HepG2 (cell line): ENCODE measurements around the gene ANXA9.

Experiments
- EZH2 ChIP-seq: conservative IDR thresholded peaks from 2 replicates; pipeline ENCODE4 v1.6.1; 2012; ENCODE audit warnings: mild to moderate bottlenecking, low read depth, low read length, moderate library complexity
- ZNF10 ChIP-seq: sonication (generic); formaldehyde crosslinking; IDR thresholded peaks from 2 replicates; pipeline ENCODE4 v1.4.0; 2020; ENCODE audit warnings: mild to moderate bottlenecking, low read depth, missing genetic modification reagents, borderline replicate concordance
- TF ChIP-seq, protein P1 (sequence below): sonication (generic); formaldehyde crosslinking; IDR thresholded peaks from one replicate; pipeline ENCODE4 v1.5.1; 2020; ENCODE audit warnings: mild to moderate bottlenecking, missing genetic modification reagents; ENCODE audit errors: not compliant biosample characterization
- TF ChIP-seq, protein P2 (sequence below), 2 experiments: IDR thresholded peaks; 2 replicates each; pipeline ENCODE4 v1.6.1; 2011 to 2012; ENCODE audit warnings: low read length in 2 of 2, borderline replicate concordance in 1 of 2, low read depth in 1 of 2, mild to moderate bottlenecking in 1 of 2, moderate library complexity in 1 of 2

DNA sequence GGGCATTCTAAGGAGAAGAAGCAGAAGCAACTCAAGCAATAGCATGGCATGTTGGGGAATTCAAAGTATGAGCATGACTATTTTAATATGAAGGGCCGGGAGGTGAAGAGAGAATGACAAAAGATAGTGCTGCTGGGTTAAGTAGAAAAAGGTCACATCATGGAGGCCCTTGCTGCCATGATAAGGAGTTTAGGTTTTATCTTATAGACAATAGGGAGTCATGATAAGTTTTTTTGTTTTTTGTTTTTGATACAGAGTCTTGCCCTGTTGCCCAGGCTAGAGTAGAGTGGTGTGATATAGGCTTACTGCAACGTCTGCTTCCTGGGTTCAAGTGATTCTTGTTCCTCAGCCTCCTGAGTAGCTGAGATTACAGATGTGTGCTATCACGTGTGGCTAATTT, 57.4 kb downstream of the ANXA9 start:
- TF ChIP-seq, protein P1, sequence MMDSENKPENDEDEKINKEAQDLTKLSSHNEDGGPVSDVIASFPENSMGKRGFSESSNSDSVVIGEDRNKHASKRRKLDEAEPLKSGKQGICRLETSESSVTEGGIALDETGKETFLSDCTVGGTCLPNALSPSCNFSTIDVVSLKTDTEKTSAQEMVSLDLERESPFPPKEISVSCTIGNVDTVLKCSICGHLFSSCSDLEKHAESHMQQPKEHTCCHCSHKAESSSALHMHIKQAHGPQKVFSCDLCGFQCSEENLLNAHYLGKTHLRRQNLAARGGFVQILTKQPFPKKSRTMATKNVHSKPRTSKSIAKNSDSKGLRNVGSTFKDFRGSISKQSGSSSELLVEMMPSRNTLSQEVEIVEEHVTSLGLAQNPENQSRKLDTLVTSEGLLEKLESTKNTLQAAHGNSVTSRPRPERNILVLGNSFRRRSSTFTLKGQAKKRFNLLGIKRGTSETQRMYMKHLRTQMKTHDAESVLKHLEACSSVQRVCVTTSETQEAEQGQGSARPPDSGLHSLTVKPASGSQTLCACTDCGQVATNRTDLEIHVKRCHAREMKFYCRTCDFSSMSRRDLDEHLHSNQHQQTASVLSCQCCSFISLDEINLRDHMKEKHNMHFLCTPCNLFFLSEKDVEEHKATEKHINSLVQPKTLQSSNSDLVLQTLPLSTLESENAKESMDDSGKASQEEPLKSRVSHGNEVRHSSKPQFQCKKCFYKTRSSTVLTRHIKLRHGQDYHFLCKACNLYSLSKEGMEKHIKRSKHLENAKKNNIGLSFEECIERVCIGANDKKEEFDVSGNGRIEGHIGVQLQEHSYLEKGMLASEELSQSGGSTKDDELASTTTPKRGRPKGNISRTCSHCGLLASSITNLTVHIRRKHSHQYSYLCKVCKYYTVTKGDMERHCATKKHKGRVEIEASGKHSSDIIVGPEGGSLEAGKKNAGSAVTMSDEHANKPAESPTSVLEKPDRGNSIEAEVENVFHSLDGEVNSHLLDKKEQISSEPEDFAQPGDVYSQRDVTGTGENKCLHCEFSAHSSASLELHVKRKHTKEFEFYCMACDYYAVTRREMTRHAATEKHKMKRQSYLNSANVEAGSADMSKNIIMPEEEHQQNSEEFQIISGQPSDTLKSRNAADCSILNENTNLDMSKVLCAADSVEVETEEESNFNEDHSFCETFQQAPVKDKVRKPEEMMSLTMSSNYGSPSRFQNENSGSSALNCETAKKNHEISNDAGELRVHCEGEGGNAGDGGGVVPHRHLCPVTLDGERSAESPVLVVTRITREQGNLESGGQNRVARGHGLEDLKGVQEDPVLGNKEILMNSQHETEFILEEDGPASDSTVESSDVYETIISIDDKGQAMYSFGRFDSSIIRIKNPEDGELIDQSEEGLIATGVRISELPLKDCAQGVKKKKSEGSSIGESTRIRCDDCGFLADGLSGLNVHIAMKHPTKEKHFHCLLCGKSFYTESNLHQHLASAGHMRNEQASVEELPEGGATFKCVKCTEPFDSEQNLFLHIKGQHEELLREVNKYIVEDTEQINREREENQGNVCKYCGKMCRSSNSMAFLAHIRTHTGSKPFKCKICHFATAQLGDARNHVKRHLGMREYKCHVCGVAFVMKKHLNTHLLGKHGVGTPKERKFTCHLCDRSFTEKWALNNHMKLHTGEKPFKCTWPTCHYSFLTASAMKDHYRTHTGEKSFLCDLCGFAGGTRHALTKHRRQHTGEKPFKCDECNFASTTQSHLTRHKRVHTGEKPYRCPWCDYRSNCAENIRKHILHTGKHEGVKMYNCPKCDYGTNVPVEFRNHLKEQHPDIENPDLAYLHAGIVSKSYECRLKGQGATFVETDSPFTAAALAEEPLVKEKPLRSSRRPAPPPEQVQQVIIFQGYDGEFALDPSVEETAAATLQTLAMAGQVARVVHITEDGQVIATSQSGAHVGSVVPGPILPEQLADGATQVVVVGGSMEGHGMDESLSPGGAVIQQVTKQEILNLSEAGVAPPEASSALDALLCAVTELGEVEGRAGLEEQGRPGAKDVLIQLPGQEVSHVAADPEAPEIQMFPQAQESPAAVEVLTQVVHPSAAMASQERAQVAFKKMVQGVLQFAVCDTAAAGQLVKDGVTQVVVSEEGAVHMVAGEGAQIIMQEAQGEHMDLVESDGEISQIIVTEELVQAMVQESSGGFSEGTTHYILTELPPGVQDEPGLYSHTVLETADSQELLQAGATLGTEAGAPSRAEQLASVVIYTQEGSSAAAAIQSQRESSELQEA (CRISPR knock-in tag), result no peak
- TF ChIP-seq ZNF10 (no peak), EZH2 (no peak)
- TF ChIP-seq, protein P2, sequence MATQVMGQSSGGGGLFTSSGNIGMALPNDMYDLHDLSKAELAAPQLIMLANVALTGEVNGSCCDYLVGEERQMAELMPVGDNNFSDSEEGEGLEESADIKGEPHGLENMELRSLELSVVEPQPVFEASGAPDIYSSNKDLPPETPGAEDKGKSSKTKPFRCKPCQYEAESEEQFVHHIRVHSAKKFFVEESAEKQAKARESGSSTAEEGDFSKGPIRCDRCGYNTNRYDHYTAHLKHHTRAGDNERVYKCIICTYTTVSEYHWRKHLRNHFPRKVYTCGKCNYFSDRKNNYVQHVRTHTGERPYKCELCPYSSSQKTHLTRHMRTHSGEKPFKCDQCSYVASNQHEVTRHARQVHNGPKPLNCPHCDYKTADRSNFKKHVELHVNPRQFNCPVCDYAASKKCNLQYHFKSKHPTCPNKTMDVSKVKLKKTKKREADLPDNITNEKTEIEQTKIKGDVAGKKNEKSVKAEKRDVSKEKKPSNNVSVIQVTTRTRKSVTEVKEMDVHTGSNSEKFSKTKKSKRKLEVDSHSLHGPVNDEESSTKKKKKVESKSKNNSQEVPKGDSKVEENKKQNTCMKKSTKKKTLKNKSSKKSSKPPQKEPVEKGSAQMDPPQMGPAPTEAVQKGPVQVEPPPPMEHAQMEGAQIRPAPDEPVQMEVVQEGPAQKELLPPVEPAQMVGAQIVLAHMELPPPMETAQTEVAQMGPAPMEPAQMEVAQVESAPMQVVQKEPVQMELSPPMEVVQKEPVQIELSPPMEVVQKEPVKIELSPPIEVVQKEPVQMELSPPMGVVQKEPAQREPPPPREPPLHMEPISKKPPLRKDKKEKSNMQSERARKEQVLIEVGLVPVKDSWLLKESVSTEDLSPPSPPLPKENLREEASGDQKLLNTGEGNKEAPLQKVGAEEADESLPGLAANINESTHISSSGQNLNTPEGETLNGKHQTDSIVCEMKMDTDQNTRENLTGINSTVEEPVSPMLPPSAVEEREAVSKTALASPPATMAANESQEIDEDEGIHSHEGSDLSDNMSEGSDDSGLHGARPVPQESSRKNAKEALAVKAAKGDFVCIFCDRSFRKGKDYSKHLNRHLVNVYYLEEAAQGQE (IDR thresholded peaks at IDR 0.05; ENCODE audit: borderline replicate concordance in 1 of 2, low read depth in 1 of 2, low read length in 2 of 2), result no peak
